GM19023 (cell line): ENCODE measurements around the gene SERTAD2.

ENCODE experiments used
- ATAC-seq: cut with Tn5 transposase; IDR thresholded peaks from one replicate; pipeline ENCODE4 v1.9.1; 2021; ENCODE audit warnings: mild to moderate bottlenecking, moderate library complexity; ENCODE audit not compliant: unreplicated experiment

The SERTAD2 gene

DNA sequence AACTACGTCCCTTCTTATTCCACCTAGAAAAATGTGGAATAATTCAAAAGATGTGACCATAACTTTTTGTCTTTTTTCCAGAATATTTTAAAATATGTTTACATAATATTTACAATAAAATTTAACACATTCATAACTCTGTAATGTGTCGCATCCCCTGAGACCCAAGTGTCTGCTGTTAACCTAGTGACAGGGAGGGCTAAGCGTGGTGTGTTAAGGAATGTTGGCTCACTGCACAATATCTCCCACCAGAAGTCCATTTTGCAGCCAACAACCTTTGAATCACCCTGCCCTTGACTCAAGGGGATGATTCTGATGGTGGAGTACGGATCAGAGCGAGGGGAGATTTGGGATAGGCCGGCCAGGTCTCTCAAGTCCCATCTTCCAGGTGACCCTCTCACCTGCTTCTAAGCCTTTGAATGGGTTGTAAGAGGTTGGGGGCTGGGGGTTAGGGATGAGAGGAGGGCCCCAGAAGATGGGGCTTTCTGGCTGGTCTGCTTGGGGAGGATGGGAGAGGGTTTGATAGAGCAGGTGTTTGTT, 43.3 kb downstream of the SERTAD2 start:
- no peak for ATAC-seq

DNA sequence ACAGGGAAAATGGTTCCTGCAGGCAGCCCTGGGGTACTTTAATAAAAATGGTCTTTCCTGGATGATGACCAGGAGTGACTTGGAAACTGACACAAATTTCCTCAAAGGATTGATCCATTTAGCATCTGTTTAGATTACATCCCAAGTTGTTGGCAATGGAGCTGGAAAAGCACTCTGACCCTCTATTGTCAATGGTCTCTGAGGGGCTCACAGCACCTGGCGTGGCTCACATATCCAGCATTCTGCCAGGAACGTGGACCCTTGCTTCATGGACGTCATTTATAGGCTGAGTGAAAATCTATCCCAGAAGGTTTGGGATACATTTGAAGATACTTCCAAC, 43.8 kb downstream of the SERTAD2 start:
- no peak for ATAC-seq

DNA sequence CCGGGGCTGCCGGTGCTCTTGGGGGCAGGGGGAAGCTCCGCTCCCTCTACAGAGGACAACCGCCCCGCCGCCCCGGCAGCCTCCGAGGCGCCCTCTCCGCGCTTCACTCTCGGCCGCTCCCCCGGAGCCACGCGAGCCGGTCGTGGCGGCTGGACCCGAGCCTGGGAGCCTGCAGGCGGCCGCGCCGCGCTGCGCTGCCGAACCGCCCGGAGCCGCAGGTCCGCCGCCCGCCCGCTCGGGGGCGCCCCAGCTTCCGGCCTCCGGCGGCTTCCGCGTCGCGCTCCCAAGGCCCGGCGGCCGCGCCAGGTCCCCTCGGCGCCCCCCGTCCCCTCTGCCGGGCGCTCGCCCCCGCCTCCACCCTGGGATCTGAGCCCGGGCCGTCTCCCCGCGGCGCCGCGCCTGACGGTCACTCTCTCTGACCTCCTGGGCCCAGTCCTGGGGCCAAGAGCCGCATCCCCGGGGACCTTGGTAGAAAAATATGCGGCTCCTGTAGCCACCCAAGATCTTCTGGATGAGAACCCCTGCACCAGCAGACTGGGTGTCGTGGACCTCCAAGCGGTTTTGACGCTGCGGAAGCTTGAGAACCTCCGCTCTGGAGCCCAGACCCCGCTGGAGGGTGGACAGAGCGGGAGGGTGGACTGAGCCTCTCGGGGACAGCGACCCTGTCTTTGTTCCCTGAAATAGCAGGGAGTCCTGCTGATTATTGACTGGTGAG, 44.3 kb downstream of the SERTAD2 start:
- ATAC-seq, result no peak

DNA sequence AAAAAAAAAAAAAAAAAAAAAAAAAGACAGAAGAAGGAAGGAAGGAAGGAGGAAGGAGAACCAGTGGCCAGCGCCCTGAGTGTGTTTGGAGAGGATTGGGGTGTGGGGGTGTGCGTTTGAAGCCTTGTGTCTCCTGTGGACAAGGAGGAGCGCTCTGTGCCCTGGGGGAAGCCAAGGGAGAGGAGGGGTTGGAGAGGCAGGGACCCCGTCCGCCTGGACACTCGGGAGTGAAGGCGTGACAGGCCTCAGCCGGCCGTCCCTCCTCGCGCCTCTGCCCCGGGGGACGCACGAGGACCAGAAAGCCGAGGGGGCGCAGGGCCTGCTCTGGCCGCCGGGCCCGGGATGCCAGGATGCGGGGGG, 44.9 kb downstream of the SERTAD2 start:
- no peak for ATAC-seq

DNA sequence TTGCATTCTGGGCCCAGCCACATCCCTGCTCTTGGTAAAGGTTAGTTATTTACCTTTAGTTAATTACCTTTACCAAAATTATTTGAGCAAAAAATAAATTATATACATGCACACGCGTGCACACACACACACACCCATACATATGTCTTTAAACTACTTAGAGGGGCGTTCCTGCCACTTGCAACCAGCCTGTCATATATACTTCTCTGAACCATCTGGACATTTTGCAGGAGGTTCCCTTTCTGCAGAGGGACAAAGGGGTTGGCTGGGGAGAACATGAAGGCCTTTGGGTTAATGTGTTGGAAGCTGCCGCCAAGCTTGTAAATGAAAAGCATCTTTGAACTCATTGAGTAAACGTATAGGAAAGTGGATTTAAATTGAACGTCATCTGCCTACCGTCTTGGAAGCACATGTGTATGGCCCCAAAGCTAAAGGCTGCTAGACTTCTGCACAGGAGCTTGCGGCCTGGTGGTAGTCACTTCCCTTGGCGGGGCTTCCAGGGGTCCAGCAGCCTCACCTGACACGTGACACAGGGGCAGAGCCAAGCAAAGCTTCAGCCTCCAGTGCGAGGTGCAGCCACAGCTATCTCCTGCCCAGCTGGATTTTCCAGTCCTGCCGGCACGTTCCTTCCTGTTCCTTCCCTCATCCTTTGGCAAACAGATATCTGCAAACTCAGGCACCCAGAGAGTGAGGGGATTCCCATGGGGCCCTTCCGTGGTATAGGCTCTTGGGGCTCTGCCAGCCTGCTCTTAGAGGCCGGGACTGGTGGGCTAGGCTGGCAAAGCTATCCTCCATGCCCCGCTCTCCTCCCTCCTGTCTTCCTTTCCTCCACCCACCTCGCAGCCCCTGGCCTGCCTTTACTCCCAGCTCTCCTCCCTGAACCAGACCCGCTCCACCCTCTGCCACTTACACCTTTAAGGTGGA, 46.1 kb downstream of the SERTAD2 start:
- ATAC-seq, result no peak

DNA sequence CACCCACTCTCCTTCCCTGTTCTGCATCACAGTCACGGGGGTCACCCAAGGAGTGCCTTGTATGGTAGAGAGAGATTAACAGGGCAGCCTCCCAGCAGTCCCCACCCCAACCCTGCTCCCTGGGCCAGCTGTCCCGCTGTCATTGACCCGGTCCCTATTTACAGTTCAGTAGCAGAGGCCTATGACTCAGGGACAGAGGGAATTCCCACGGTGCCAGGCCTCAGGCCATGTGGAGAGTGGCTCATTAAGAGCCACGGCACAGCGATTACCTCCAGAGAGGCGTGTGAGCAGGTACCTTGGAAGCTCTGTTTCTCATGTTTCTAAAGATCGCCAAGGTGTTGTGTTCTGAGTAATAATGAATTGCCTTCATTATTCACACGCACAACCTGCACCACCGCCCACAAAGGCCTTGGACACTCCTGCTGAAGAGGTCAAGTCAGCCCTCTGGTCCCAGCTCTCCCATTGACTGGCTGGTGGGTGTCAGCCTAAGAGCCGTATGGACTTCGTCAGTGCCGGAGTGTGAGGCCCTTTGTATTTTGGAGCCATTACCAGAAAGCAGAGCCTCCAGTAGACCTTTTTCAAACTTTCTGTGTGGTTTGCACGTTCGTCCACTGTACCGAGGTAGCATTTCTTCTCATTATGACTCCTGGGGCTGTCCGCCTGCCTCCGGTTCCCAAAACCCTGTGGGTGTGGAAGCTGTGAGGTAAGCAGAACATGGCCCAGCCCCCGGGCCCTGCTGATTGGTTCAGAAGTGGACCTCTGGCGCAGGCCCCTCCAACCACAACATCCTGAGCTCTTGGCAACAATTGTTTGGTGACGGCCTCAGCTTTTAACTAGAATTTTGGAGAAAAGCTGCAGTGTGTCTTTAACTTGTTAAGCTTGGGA, 47.0 kb downstream of the SERTAD2 start:
- peak; percentile 82 for ATAC-seq

DNA sequence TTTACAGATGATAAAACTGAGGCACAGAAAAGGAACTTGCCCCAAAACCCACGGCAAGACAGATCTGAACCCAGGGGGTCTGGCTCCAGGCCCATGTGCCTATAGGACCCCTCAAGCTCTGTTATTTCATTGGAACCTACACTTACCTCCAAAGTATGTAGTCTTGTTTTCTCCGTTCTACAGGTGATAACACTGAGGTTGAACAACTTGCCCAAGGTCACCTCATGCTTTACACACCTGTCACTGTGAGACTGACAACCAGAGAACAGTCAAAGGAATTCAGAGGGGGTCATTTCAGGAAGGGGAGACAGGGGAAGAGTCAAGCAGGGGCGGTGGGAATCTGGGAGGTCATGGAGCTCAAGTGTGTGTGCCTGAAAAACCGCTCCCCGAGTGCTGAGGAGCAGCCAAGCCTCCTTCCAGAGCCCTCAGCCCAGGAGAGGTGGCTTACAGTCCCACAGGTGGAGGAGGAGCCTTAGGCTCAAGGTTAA, 47.7 kb downstream of the SERTAD2 start:
- no peak for ATAC-seq

DNA sequence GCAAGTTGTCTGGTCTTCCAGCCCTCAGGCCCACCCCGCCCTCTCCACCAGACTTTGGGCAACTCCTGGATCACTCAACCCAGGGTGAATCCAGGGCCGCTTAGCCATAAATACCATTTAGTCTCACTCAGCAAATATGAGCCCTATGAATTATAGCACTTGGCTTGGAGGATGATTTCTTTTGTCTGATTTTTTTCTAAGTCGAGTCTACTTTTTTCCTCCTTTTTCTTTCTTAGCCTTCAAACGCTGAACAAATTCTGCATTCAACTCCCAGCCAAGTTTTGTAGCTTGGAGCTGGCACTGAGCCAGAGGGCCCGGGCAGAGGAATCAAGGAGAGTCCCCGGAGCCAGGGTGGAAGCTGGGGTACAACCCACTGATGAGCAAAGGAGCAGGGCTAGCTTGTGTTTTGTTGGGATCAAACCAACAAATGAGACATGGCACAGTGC, 48.7 kb downstream of the SERTAD2 start:
- no peak for ATAC-seq

DNA sequence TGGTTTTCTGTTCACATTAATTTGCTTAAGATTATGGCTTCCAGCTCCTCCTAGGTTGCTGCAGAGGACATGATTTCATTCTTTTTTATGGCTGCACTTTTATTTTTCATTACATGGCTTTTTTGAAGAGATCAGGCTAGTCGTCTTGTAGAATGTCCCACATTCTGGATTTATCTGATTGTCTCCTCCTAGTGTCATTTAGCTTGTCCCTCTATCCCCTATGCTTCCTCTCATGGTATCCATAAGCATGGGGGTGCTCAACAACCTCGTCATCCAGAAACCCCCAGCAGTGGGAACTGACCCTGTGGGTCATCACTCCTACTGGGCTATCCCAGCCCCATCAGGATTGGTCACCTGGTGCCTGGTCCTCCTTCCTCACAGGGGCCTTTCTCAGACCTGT, 49.6 kb downstream of the SERTAD2 start:
- no peak for ATAC-seq

DNA sequence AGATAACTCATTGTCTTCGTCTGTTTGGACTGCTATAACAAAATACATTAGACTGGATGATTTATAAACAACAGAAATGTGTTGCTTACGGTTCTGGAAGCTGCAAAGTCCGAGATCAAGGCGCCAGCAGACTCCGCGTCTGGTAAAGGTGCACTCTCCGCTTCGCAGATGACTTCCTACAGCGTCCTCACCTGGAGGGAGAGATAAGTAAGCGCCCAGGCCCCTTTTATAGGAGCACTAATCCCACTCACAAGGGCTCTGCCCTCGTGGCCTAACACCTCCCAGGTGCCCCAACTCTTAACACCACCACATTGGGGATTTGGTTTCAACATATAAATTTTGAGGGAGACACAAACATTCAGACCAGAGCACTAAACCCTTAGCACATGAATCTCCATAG, 51.3 kb downstream of the SERTAD2 start:
- no peak for ATAC-seq

DNA sequence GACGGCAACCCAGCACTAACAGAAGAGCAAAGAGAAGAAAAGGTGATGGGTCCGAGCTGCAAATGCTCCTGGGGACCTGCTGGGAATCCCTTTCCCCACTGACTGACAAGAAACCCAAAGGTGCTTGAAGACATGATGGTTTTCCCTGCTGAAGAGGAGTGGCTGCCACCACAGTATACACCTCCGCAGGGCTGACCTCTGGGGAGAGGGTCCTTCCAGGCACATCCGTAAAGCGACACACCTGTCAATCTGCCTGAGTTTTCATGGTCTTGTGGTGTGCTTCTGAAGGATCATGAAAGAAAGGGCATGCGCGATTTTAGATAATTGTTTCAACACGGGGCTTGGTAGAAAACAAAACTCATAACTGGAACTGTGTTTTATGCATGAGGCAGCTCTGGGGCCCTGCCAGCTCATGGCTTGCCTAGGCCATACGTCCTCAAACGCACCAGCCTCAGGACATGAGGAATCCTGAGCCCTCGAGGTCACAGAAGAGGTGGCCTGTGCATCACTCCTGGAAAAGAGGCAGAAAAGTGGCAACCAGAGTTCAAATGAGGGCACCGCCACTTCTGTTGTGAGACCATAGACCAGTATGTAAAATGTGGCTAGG, 51.8 kb downstream of the SERTAD2 start:
- ATAC-seq, result no peak

DNA sequence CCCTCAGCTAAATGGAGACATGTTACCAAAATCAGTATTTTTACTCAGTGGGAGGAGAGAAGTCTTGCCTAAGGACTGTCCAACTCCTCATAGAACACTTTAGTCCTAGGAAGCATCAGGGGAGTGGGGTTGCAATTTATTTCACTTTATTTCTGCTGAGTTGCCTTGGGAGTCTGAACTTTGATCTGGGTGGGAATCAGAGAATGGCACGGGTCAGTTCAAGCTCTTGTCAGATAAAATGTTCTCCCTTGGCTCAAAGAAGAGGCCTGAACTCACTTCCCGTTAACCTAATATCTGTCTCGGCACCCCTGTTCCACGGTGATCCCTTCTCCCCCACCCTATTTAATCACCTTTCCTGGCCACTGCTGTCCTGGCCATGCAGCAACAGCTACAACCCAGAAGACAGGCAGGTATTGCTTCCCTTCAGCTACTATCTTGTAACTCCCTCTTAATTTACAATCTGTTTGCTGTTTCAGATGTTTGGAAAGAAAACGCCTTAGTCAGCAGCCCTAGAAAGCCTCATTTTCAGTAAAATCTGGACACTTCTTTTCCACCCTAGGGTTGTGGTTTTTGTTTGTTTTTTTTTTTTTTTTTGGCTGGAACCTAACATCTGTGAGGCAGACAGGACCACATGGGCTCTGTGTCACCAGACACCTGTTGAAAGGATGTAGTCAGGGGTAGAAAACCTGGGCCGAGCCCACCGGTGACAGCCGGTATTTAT, 52.5 kb downstream of the SERTAD2 start:
- no peak for ATAC-seq

DNA sequence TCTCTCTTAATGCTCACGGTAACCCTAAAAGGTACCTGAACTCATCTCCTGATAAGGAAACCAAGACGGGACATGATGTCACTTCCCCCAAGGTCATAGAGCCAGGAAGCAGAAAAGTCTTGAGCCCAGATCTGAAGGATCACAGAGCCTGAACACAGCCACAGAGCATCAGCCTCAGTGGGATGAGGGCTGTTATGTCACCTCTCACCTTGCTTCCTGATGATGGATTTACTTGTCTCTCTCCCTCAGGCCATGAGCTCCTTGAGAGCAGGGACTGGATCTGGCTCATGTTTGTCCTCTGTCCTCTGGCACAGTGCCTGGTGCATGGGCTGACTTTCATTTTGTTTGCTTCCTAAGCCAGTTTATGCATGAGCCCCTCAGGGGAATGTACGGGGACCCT, 54.2 kb downstream of the SERTAD2 start:
- no peak for ATAC-seq

DNA sequence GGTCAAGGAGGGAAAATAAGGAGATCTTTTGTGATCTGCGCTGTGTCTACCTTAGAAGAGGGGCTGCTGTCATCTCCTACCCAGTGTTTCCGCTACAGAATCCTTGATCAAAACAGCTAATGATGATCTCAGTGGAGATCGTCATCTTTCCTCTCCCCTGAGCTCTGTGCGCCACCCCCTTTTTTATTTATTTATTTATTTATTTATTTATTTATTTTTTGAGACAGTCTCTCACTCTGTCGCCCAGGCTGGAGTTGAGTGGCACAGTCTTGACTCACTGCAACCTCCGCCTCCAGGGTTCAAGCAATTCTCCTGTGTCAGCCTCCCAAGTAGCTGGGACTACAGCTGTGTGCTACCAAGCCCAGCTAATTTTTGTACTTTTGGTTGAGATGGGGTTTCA, 55.5 kb downstream of the SERTAD2 start:
- ATAC-seq, result no peak

DNA sequence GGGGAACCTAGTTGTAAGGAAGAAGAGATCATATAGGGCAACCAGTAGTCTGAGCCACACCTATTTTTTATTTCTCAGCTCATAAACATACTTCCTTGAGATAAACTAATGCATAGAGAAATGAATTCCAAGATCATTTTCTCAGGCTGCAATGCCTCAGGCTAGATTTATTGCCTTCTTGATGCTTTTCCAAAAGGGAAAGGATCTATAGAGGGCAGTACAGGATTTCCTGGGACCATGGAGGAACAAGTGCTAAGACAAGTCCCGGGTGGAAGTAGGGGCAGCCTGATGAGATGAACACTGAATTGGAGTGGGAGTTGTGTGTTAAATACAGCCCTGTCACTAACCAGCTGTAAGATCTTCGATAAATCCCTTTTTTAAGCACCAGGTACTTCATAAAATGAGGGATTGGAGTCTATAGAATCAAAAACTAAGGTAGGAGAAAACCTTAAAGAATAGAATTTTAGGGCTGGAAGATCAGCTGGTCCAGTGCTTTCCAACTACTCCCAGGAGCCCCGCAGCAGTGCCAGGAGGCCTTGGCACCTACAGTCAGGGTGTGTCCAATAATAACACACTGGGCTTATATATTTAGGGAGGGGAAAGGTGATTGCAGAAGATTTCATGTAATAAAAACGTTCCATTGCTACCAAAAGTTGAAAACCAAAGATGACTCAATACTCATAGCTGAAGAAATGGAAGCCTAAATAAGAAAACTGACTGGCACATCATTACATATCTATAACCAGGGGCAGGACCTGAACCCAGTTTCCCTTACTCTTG, 58.1 kb downstream of the SERTAD2 start:
- no peak for ATAC-seq

DNA sequence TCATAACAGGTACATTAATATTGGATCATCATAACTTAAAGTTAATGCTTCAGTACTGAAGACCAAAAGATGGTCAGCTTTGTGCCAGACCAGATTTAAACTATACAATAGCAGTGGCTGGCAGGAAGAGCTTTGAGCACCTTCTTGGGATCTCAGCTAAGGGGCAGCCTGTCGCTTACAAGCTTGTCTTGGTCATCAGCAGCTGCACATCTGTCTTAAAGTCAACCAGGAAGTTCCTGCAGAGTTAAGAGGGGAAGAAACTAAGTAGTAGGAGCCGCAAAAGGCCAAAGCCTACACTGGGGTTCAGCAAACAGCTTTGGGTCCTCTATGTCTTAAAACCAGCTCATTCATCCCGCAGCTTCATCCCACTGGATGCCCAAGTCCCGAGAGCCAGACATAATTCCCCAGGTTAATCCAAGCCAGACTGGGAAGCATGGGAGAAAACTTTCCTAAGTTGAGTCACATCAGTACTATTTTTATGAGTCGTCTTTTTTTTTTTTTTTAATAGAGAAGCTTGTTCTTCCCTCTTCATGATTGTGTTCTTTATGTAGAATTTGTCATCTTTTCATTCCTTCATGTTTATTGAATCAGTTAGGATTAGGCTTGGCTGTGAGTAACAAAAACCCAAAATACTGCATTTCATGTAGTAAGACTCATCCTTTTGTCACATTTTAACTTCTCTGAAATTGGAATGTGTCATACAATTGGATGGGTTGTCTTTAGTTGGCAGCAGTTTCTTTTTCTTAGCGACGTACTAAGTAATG, 59.3 kb downstream of the SERTAD2 start:
- ATAC-seq, result no peak

DNA sequence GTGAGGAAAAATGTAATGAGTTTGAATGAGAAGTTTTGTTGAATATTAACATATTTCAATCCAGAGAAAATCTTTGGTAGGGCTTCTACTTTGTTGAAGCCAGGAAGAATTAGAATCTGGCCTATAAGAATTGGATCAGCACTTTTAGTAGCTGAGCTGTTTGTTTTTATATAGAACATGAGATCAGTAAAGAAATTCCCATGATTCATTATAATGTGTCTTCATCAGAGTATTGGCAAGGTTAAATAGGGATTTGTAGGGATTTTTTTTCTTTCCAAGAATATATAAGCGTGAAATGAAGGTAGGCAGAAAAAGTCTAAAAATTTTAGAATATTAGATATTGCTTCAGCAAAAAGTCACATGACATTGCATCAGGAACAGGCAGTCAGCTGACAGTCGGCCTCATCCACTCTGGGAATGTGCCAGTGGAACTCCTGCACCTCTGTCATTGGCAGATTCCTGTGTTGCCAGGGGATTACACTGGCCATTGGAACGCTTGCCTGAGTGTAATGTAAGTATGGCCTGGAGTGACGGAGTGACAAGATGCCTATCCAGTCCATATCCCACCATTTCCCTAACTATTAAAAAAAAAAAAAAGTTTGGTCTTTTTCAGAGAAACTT, 60.6 kb downstream of the SERTAD2 start:
- ATAC-seq, result no peak

DNA sequence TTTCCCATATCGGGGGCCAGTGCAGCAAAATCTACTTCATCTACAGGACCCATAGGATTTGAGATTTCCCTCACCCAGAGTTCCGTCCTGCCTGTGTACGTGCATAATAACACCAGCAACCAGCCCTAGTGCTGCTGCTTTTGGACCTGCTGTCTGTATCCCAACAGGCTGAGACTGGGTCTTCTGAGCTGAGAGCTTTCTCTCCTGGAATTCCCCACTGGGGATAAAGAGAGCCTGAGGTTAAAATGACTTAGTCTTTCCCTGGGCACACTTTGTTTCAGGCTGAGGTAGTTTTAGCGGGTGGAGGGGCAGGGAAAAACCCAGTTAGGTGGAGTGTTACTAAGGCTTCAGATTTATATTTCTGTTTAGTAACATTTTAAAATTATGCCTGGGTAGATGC, 62.5 kb downstream of the SERTAD2 start:
- ATAC-seq, result no peak
